Measurements from ENCODE around the gene PFDN1. TPM values are rescaled to one million over a fixed set of nuclear protein-coding genes. Genes with fewer than 3 reads are reported as not detected.

PFDN1 gene
- total and polyA plus RNA-seq, 2 experiments from 2014 or later: 119 to 256 TPM

DNA sequence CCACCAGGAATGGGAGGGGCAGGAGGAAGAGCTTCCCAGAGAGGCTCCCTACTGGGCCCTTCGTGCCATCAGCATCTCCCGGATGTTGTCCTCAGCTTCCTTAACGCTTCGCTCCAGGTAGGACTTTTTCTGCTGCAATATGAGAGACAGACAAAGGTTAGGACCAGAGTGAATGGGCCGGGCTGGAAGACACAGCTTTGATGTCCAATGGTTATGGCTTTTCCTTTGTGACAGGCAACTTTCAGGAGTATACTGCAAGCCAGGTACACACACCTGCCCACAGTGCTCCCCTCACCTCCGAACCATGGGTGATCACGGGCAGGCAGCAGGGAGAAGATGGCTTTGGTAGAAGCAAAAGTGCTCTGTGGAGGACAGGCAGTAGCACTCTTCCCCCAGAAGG lies 57.0 kb downstream of the PFDN1 start:
- no peak overlapping the region for H3K4me3 Mint-ChIP-seq
- peaks cover 7% of the 10 kb centered on the region for H4K20me1 ChIP-seq (replicated peaks; ENCODE audit: insufficient read depth)
- H3K9me3 Mint-ChIP-seq: no peaks in the 10 kb centered on the region
- peaks cover 26% of the 10 kb centered on the region for H3K4me1 ChIP-seq (ENCODE audit: insufficient read depth)
- peaks cover 12% of the 10 kb centered on the region; the same call in 1 of the 2 replicates for H3F3A ChIP-seq (replicated peaks; ENCODE audit: low read depth)
- H3K4me2 ChIP-seq: no peak overlapping the region
- H3K4me1 Mint-ChIP-seq: peaks cover 42% of the 10 kb centered on the region
- no peaks in the 10 kb centered on the region for H3K27me3 ChIP-seq (ENCODE audit: insufficient read depth)
- DNase-seq (ENCODE audit: low spot score) (no peak), ATAC-seq (no peak)
- H3K36me3 Mint-ChIP-seq (ENCODE audit: low read depth): peaks cover 20% of the 10 kb centered on the region
- H3K27ac Mint-ChIP-seq: 0 out of 2 replicates have a peak overlapping the region, but pooled peaks have one; percentile 57
- TF ChIP-seq, protein P1, sequence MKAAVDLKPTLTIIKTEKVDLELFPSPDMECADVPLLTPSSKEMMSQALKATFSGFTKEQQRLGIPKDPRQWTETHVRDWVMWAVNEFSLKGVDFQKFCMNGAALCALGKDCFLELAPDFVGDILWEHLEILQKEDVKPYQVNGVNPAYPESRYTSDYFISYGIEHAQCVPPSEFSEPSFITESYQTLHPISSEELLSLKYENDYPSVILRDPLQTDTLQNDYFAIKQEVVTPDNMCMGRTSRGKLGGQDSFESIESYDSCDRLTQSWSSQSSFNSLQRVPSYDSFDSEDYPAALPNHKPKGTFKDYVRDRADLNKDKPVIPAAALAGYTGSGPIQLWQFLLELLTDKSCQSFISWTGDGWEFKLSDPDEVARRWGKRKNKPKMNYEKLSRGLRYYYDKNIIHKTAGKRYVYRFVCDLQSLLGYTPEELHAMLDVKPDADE (IDR thresholded peaks at IDR 0.05): no peak
- TF ChIP-seq EZH2 (IDR thresholded peaks at IDR 0.05; ENCODE audit: low read depth, unreplicated experiment) (no peak), NANOG (IDR thresholded peaks at IDR 0.05; ENCODE audit: borderline replicate concordance) (no peak), ZNF114 (CRISPR knock-in tag; IDR thresholded peaks at IDR 0.05) (no peak)
- TF ChIP-seq, protein P2, sequence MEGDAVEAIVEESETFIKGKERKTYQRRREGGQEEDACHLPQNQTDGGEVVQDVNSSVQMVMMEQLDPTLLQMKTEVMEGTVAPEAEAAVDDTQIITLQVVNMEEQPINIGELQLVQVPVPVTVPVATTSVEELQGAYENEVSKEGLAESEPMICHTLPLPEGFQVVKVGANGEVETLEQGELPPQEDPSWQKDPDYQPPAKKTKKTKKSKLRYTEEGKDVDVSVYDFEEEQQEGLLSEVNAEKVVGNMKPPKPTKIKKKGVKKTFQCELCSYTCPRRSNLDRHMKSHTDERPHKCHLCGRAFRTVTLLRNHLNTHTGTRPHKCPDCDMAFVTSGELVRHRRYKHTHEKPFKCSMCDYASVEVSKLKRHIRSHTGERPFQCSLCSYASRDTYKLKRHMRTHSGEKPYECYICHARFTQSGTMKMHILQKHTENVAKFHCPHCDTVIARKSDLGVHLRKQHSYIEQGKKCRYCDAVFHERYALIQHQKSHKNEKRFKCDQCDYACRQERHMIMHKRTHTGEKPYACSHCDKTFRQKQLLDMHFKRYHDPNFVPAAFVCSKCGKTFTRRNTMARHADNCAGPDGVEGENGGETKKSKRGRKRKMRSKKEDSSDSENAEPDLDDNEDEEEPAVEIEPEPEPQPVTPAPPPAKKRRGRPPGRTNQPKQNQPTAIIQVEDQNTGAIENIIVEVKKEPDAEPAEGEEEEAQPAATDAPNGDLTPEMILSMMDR (conservative IDR thresholded peaks at IDR 0.05; ENCODE audit: low read depth in 2 of 2): no peak
- no peaks in the 10 kb centered on the region for H3K9me2 ChIP-seq (ENCODE audit: insufficient read depth)
- H3K4me3 ChIP-seq: no peak overlapping the region
- peaks cover 27% of the 10 kb centered on the region for H3K27me3 Mint-ChIP-seq (ENCODE audit: insufficient read depth, low read depth, poor library complexity)
- no peaks in the 10 kb centered on the region for H3K36me3 ChIP-seq (ENCODE audit: insufficient read depth)
- H3K27ac ChIP-seq (ENCODE audit: low read depth): peak overlapping the region; percentile 76; the same call in 1 of the 2 replicates
- H2AFZ ChIP-seq: no peak overlapping the region
- peaks cover 30% of the 10 kb centered on the region; the same call in 1 of the 2 replicates for H3K79me2 ChIP-seq (replicated peaks; ENCODE audit: insufficient read depth)

DNA sequence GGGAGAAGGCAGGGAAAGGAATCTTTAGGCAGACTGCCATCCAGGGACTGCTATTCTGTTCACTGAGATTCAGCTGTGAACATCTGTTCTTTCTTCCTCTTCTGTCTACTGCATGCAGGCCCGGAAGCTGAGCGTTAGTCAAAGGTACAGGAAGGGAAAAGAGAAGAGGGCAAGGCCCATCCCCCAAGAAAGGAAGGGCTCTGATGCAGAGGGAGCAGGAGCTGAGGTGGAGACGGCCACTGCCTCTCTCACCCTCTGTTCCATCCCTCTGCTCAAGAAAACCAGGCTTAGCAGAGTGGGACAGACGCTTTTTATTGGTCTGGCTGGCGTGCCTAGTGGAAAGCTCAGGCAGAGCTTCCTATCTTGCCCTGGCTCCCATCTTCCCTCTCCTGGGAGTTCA lies 57.6 kb downstream of the PFDN1 start:
- DNase-seq (ENCODE audit: low spot score): no peak
- Histone ChIP-seq H3K27ac (ENCODE audit: low read depth) (no peak overlapping the region), H3K4me1 (ENCODE audit: insufficient read depth) (peaks cover 26% of the 10 kb centered on the region), H3K4me3 (no peak overlapping the region), H2AFZ (no peak overlapping the region), H3F3A (replicated peaks; ENCODE audit: low read depth) (peaks cover 12% of the 10 kb centered on the region; the same call in 1 of the 2 replicates), H4K20me1 (replicated peaks; ENCODE audit: insufficient read depth) (peaks cover 7% of the 10 kb centered on the region), H3K79me2 (replicated peaks; ENCODE audit: insufficient read depth) (peaks cover 24% of the 10 kb centered on the region; the same call in 1 of the 2 replicates), H3K4me2 (0 out of 2 replicates have a peak overlapping the region, but pooled peaks have one; percentile 32), H3K36me3 (ENCODE audit: insufficient read depth) (no peaks in the 10 kb centered on the region), H3K27me3 (ENCODE audit: insufficient read depth) (no peaks in the 10 kb centered on the region), H3K9me2 (ENCODE audit: insufficient read depth) (no peaks in the 10 kb centered on the region)
- peak overlapping the region; percentile 6; the same call in 1 of the 3 replicates for H3K4me3 Mint-ChIP-seq
- peaks cover 43% of the 10 kb centered on the region for H3K4me1 Mint-ChIP-seq
- no peak for ATAC-seq
- H3K9me3 Mint-ChIP-seq: no peaks in the 10 kb centered on the region
- H3K27ac Mint-ChIP-seq: no peak overlapping the region
- H3K36me3 Mint-ChIP-seq (ENCODE audit: low read depth): peaks cover 20% of the 10 kb centered on the region
- H3K27me3 Mint-ChIP-seq (ENCODE audit: insufficient read depth, low read depth, poor library complexity): peaks cover 29% of the 10 kb centered on the region
- TF ChIP-seq, protein P3, sequence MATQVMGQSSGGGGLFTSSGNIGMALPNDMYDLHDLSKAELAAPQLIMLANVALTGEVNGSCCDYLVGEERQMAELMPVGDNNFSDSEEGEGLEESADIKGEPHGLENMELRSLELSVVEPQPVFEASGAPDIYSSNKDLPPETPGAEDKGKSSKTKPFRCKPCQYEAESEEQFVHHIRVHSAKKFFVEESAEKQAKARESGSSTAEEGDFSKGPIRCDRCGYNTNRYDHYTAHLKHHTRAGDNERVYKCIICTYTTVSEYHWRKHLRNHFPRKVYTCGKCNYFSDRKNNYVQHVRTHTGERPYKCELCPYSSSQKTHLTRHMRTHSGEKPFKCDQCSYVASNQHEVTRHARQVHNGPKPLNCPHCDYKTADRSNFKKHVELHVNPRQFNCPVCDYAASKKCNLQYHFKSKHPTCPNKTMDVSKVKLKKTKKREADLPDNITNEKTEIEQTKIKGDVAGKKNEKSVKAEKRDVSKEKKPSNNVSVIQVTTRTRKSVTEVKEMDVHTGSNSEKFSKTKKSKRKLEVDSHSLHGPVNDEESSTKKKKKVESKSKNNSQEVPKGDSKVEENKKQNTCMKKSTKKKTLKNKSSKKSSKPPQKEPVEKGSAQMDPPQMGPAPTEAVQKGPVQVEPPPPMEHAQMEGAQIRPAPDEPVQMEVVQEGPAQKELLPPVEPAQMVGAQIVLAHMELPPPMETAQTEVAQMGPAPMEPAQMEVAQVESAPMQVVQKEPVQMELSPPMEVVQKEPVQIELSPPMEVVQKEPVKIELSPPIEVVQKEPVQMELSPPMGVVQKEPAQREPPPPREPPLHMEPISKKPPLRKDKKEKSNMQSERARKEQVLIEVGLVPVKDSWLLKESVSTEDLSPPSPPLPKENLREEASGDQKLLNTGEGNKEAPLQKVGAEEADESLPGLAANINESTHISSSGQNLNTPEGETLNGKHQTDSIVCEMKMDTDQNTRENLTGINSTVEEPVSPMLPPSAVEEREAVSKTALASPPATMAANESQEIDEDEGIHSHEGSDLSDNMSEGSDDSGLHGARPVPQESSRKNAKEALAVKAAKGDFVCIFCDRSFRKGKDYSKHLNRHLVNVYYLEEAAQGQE (IDR thresholded peaks at IDR 0.05; ENCODE audit: unreplicated experiment): no peak
- TF ChIP-seq, protein P1 (IDR thresholded peaks at IDR 0.05): no peak
- TF ChIP-seq EZH2 (IDR thresholded peaks at IDR 0.05; ENCODE audit: low read depth, unreplicated experiment): no peak

Data from GM23338 (cell line).